Fibroblast of pulmonary artery (primary cell): ENCODE data around the gene MYL7.

Experiments
- DNase-seq: peaks from one replicate; pipeline ENCODE4 v3.0.0-alpha.2; 2010; ENCODE audit warnings: low read depth
- H3K4me3 ChIP-seq: replicated peaks from 2 replicates; pipeline ENCODE4 v1.5.1; 2011; ENCODE audit warnings: low read depth, mild to moderate bottlenecking, control low read depth, low read length, moderate library complexity
- CTCF ChIP-seq: IDR thresholded peaks from 2 replicates; pipeline ENCODE4 v1.5.1; 2011; ENCODE audit warnings: mild to moderate bottlenecking, control low read depth, low read length, inconsistent platforms; ENCODE audit errors: missing control alignments

Gene MYL7

GRCh38 chr7:44158873-44159631, 17.9 kb upstream of the MYL7 start:
- TF ChIP-seq CTCF: no peak
- no peak overlapping the region for H3K4me3 ChIP-seq
- DNase-seq: no peak

- TF ChIP-seq CTCF: no peak
- no peak for DNase-seq
- H3K4me3 ChIP-seq: no peak overlapping the region
Measured at GRCh38 chr7:44158096-44158872, 17.2 kb upstream of the MYL7 start.

- no peak for DNase-seq
- no peak for TF ChIP-seq CTCF
- no peak overlapping the region for H3K4me3 ChIP-seq
Measured at GRCh38 chr7:44157116-44158080, 16.3 kb upstream of the MYL7 start.

GRCh38 chr7:44156453-44157010, 15.4 kb upstream of the MYL7 start:
- DNase-seq: no peak
- TF ChIP-seq CTCF: no peak
- H3K4me3 ChIP-seq: no peak overlapping the region

- no peak for TF ChIP-seq CTCF
- DNase-seq: no peak
- no peak overlapping the region for H3K4me3 ChIP-seq
Measured at GRCh38 chr7:44155191-44156185, 14.4 kb upstream of the MYL7 start.

- H3K4me3 ChIP-seq: no peak overlapping the region
- DNase-seq: no peak
- TF ChIP-seq CTCF: no peak
Measured at GRCh38 chr7:44154703-44155102, 13.6 kb upstream of the MYL7 start.
